ENCODE results near the gene WFIKKN1.

DNA sequence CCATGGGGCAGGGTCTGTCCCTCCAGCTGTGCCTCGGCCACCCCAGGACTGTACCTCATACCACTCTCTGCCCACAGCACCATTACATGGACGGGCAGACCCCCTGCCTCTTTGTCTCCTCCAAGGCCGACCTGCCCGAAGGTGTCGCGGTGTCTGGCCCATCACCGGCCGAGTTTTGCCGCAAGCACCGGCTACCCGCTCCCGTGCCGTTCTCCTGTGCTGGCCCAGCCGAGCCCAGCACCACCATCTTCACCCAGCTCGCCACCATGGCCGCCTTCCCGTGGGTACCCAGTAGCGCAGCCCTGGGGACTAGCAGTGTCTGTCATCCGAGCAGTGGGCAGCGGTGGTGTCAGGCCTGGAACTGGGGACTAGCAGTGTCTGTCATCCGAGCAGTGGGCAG, 42.1 kb downstream of the WFIKKN1 start:
- TF ChIP-seq, protein P1, sequence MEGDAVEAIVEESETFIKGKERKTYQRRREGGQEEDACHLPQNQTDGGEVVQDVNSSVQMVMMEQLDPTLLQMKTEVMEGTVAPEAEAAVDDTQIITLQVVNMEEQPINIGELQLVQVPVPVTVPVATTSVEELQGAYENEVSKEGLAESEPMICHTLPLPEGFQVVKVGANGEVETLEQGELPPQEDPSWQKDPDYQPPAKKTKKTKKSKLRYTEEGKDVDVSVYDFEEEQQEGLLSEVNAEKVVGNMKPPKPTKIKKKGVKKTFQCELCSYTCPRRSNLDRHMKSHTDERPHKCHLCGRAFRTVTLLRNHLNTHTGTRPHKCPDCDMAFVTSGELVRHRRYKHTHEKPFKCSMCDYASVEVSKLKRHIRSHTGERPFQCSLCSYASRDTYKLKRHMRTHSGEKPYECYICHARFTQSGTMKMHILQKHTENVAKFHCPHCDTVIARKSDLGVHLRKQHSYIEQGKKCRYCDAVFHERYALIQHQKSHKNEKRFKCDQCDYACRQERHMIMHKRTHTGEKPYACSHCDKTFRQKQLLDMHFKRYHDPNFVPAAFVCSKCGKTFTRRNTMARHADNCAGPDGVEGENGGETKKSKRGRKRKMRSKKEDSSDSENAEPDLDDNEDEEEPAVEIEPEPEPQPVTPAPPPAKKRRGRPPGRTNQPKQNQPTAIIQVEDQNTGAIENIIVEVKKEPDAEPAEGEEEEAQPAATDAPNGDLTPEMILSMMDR (IDR thresholded peaks at IDR 0.05; ENCODE audit: low read depth, low read length, poor library complexity, severe bottlenecking): no peak
- no peak for TF ChIP-seq EZH2phosphoT487 (IDR thresholded peaks at IDR 0.05; ENCODE audit: borderline replicate concordance, low read length)
